Measurements from ENCODE around the gene PCSK9. TPM values are rescaled to one million over a fixed set of nuclear protein-coding genes. Genes with fewer than 3 reads are reported as not detected.

The PCSK9 gene
- total RNA-seq, 1 donor from 2014 or later: 1.1 TPM

- DNase-seq (ENCODE audit: low read depth): no peak
- no peak overlapping the region for H3K4me3 ChIP-seq (ENCODE audit: low read depth, low read length)
- no peak for TF ChIP-seq CTCF (conservative IDR thresholded peaks at IDR 0.05; ENCODE audit: low read depth, low read length)
These were observed 9.3 kb downstream of the PCSK9 start for GRCh38 chr1:55048453-55049270.

- no peak for DNase-seq (ENCODE audit: low read depth)
- no peak overlapping the region for H3K4me3 ChIP-seq (ENCODE audit: low read depth, low read length)
- TF ChIP-seq CTCF (conservative IDR thresholded peaks at IDR 0.05; ENCODE audit: low read depth, low read length): no peak
These were observed 10.0 kb downstream of the PCSK9 start for GRCh38 chr1:55049271-55049913.

GRCh38 chr1:55049914-55050278, 10.5 kb downstream of the PCSK9 start:
- H3K4me3 ChIP-seq (ENCODE audit: low read depth, low read length): no peak overlapping the region
- no peak for TF ChIP-seq CTCF (conservative IDR thresholded peaks at IDR 0.05; ENCODE audit: low read depth, low read length)
- DNase-seq (ENCODE audit: low read depth): no peak

GRCh38 chr1:55050283-55050682, 10.9 kb downstream of the PCSK9 start:
- no peak for DNase-seq (ENCODE audit: low read depth)
- TF ChIP-seq CTCF (conservative IDR thresholded peaks at IDR 0.05; ENCODE audit: low read depth, low read length): no peak
- no peak overlapping the region for H3K4me3 ChIP-seq (ENCODE audit: low read depth, low read length)

GRCh38 chr1:55051169-55051568, 11.8 kb downstream of the PCSK9 start:
- no peak for TF ChIP-seq CTCF (conservative IDR thresholded peaks at IDR 0.05; ENCODE audit: low read depth, low read length)
- no peak overlapping the region for H3K4me3 ChIP-seq (ENCODE audit: low read depth, low read length)
- no peak for DNase-seq (ENCODE audit: low read depth)

DNA sequence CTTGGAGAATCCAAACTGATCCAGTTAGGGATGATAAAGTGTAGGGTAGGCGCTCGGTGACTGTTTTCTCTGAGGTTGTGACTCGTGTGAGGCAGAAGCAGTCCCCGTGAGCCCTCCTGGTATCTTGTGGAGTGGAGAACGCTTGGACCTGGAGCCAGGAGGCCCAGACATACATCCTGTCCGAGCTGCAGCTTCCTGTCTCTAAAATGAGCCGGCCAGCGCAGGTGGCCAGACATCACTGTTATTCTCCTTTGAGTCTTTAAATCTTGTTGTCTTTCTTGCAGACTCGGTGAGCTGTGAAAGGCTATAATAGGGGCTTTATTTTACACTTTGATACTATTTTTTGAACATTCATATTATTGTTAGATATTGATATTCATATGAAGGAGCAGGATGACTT, 12.3 kb downstream of the PCSK9 start:
- DNase-seq (ENCODE audit: low read depth): no peak
- no peak for TF ChIP-seq CTCF (conservative IDR thresholded peaks at IDR 0.05; ENCODE audit: low read depth, low read length)

More for the DNA sequence above, 12.3 kb downstream of the PCSK9 start:
- no peak overlapping the region for H3K4me3 ChIP-seq (ENCODE audit: low read depth, low read length)
